HepG2 (cell line): ENCODE data around the gene MKNK1. TPM values are rescaled to one million over a fixed set of nuclear protein-coding genes. Genes with fewer than 3 reads are reported as not detected.
A peak's percentile ranks its signal among the peaks of the same experiment; 100 is the strongest.

Experiments used
- CCAR2 ChIP-seq: fragments of 200-400 bp; formaldehyde crosslinking; optimal IDR thresholded peaks from 2 replicates; pipeline ENCODE3; 2018; ENCODE audit warnings: low read depth, mild to moderate bottlenecking, low read length, moderate library complexity
- EED ChIP-seq: sonication (generic); formaldehyde crosslinking; IDR thresholded peaks from 2 replicates; pipeline ENCODE4 v1.5.0; 2020; ENCODE audit warnings: mild to moderate bottlenecking, missing genetic modification reagents
- HNF1B ChIP-seq: sonication (generic); formaldehyde crosslinking; IDR thresholded peaks from 2 replicates; pipeline ENCODE4 v1.5.1; 2020; ENCODE audit warnings: mild to moderate bottlenecking, moderate library complexity, missing genetic modification reagents
- KDM2A ChIP-seq: sonication (generic); formaldehyde crosslinking; IDR thresholded peaks from 2 replicates; pipeline ENCODE4 v1.4.0; 2020; ENCODE audit warnings: low read depth, missing genetic modification reagents, borderline replicate concordance
- MYC ChIP-seq: sonication (generic); formaldehyde crosslinking; IDR thresholded peaks from 2 replicates; pipeline ENCODE4 v1.9.0; 2021; ENCODE audit warnings: missing genetic modification reagents, borderline replicate concordance
- NCOA2 ChIP-seq: sonication (generic); formaldehyde crosslinking; IDR thresholded peaks from 2 replicates; pipeline ENCODE4 v1.8.0; 2022; ENCODE audit warnings: inconsistent platforms
- POLR2AphosphoS5 ChIP-seq: IDR thresholded peaks from 2 replicates; pipeline ENCODE4 v1.6.1; 2012; ENCODE audit warnings: low read depth, low read length
- RBM39 ChIP-seq: fragments of 200-400 bp; formaldehyde crosslinking; IDR thresholded peaks from one replicate; pipeline ENCODE4 v1.6.1; 2018; ENCODE audit warnings: antibody characterized with exemption, mild to moderate bottlenecking, low read depth, low read length; ENCODE audit not compliant: poor library complexity, severe bottlenecking
- REL ChIP-seq: sonication (generic); formaldehyde crosslinking; conservative IDR thresholded peaks from 2 replicates; pipeline ENCODE4 v1.8.0; 2022; ENCODE audit warnings: mild to moderate bottlenecking, missing genetic modification reagents, moderate library complexity
- SAFB2 ChIP-seq: sonication (generic); formaldehyde crosslinking; IDR thresholded peaks from 2 replicates; pipeline ENCODE4 v1.5.1; 2020; ENCODE audit warnings: missing genetic modification reagents, low read depth, mild to moderate bottlenecking, borderline replicate concordance
- SIN3A ChIP-seq: IDR thresholded peaks from 2 replicates; pipeline ENCODE4 v1.6.1; 2011; ENCODE audit warnings: low read depth, mild to moderate bottlenecking, control low read depth, low read length, borderline replicate concordance
- SKI ChIP-seq: fragments of 450-650 bp; IDR thresholded peaks from one replicate; pipeline ENCODE4 v1.6.1; 2018; ENCODE audit warnings: mild to moderate bottlenecking; ENCODE audit not compliant: partially characterized antibody
- SP4 ChIP-seq: sonication (generic); formaldehyde crosslinking; IDR thresholded peaks from 2 replicates; pipeline ENCODE4 v1.8.1; 2023; ENCODE audit warnings: mild to moderate bottlenecking, missing genetic modification reagents
- TSC22D2 ChIP-seq: sonication (generic); formaldehyde crosslinking; IDR thresholded peaks from 2 replicates; pipeline ENCODE4 v1.5.1; 2020; ENCODE audit warnings: missing genetic modification reagents, mild to moderate bottlenecking, borderline replicate concordance
- U2AF1 ChIP-seq: fragments of 200-400 bp; formaldehyde crosslinking; optimal IDR thresholded peaks from 2 replicates; pipeline ENCODE3; 2017; ENCODE audit warnings: mild to moderate bottlenecking, low read depth, low read length
- ZFP36L2 ChIP-seq: sonication (generic); formaldehyde crosslinking; IDR thresholded peaks from 2 replicates; pipeline ENCODE4 v1.4.0; 2020; ENCODE audit warnings: missing genetic modification reagents
- ZNF281 ChIP-seq: sonication (generic); formaldehyde crosslinking; IDR thresholded peaks from 2 replicates; pipeline ENCODE4 v1.4.0; 2020; ENCODE audit warnings: missing genetic modification reagents, borderline replicate concordance
- ZNF329 ChIP-seq: sonication (generic); formaldehyde crosslinking; IDR thresholded peaks from 2 replicates; pipeline ENCODE4 v1.9.0; 2021; ENCODE audit warnings: low read depth, mild to moderate bottlenecking, missing genetic modification reagents
- ZNF513 ChIP-seq: sonication (generic); formaldehyde crosslinking; conservative IDR thresholded peaks from 2 replicates; pipeline ENCODE4 v1.5.0; 2020; ENCODE audit warnings: missing genetic modification reagents
- ZNF580 ChIP-seq: IDR thresholded peaks from 2 replicates; pipeline ENCODE4 v1.6.1; 2016; ENCODE audit warnings: low read depth, borderline replicate concordance
- ZNF678 ChIP-seq: sonication (generic); formaldehyde crosslinking; IDR thresholded peaks from 2 replicates; pipeline ENCODE4 v1.4.0; 2020; ENCODE audit warnings: mild to moderate bottlenecking, missing genetic modification reagents
- ZNF747 ChIP-seq: sonication (generic); formaldehyde crosslinking; IDR thresholded peaks from 2 replicates; pipeline ENCODE4 v1.8.1; 2023; ENCODE audit warnings: missing genetic modification reagents, mild to moderate bottlenecking, borderline replicate concordance
- polyA plus RNA-seq, 8 experiments: library from polyadenylated mRNA; depleted of rRNA in 3 of 8; stranded (reverse) in 7 of 8; unstranded in 1 of 8; fragments of >200 nt; fragmentation: Illumina TruSeq in 4 of 8; extraction: Trizol in 4 of 8; gene quantifications; 2 replicates each; pipeline versions ENCODE4 v1.2.1 to v1.2.3, GENCODE V29; 2011 to 2016; ENCODE audit warnings: low read depth in 4 of 8, missing spikeins in 1 of 8, mixed read lengths in 1 of 8; ENCODE audit not compliant: insufficient read depth in 1 of 8
- total RNA-seq, 5 experiments: library from RNA; depleted of rRNA; stranded (reverse); fragments of >200 nt; fragmentation: Illumina TruSeq; extraction: Trizol; gene quantifications; 2 replicates each; pipeline ENCODE4 v1.2.3, GENCODE V29; 2016; ENCODE audit warnings: low read depth in 1 of 5

Gene MKNK1
- total and polyA plus RNA-seq, 2 of the 13 experiments (the other 11 are each of a cell fraction or from before 2014, with no cell fraction given) = 18.5 to 24.1 TPM

- no peak; the same call in 1 of the 2 replicates for TF ChIP-seq KDM2A (CRISPR knock-in tag)
- no peak for TF ChIP-seq ZNF580 (CRISPR knock-in tag)
- TF ChIP-seq ZNF747 (CRISPR knock-in tag) = no peak
- TF ChIP-seq EED (CRISPR knock-in tag) = no peak
- TF ChIP-seq SKI = no peak
- TF ChIP-seq SP4 (CRISPR knock-in tag) = peak; percentile 18; the same call in 1 of the 2 replicates
- TF ChIP-seq ZNF513 = no peak
- TF ChIP-seq REL = no peak
- TF ChIP-seq ZFP36L2 = no peak
- no peak for TF ChIP-seq TSC22D2 (CRISPR knock-in tag)
- TF ChIP-seq SIN3A = no peak
- TF ChIP-seq CCAR2 = no peak
- no peak for TF ChIP-seq RBM39
- TF ChIP-seq HNF1B (CRISPR knock-in tag) = no peak
- TF ChIP-seq ZNF281 (CRISPR knock-in tag) = no peak
- no peak for TF ChIP-seq ZNF329 (CRISPR knock-in tag)
- TF ChIP-seq POLR2AphosphoS5 = peak; percentile 48
- TF ChIP-seq MYC (CRISPR knock-in tag) = 0 out of 2 replicates have a peak, but pooled peaks have one; percentile 16
- TF ChIP-seq SAFB2 (CRISPR knock-in tag) = no peak
- TF ChIP-seq ZNF678 (CRISPR knock-in tag) = no peak
- no peak for TF ChIP-seq U2AF1
- TF ChIP-seq NCOA2 (CRISPR knock-in tag) = no peak; the same call in 1 of the 2 replicates
These were observed 12.4 kb upstream of the MKNK1 start, which contains the start of gene MOB3C (continued) for GRCh38 chr1:46616277-46617107.
